GM12865 (cell line): ENCODE measurements around the gene PSME1.

Experiments used
- DNase-seq: peaks from one replicate; pipeline ENCODE4 v3.0.0; 2010; ENCODE audit warnings: low read depth
- H3K4me3 ChIP-seq: 2 replicates; pipeline ENCODE4 v1.5.1; 2011; ENCODE audit warnings: mild to moderate bottlenecking, low read depth, low read length, control low read depth
- CTCF ChIP-seq: IDR thresholded peaks from 2 replicates; pipeline ENCODE4 v1.5.1; 2011; ENCODE audit warnings: low read length, control low read depth, low read depth, inconsistent platforms; ENCODE audit not compliant: insufficient read depth; ENCODE audit errors: missing control alignments

The PSME1 gene

DNA sequence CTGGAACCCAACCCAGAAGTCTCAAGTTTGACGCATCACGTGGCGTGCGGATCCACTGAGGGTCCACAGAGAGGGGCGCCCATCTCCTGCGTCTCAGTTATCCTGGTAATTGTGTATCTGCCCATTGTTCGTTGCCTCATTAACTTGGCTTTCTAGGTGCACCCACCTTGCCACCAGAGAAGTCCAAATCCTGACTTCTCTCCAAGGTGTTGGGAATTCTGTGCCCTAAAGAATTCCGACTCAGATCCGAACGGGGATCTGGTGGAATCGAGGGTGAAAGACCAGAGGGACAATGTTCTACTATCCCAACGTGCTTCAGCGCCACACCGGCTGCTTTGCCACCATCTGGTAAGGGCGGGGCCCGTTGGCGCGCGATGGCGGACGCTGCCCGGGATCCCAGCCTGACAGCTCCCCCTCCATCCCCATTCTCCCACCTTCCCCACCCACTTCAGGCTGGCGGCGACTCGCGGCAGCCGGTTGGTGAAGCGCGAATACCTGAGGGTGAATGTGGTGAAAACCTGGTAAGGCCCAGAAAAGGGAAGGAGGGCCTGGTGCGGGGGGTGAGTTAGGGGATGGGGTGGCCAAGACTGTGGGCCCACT is 36.4 kb downstream of the PSME1 start:
- peak overlapping the region; percentile 48 for H3K4me3 ChIP-seq
- DNase-seq = no peak

GRCh38 chr14:24172871-24173281 is 36.9 kb downstream of the PSME1 start:
- H3K4me3 ChIP-seq = peak overlapping the region; percentile 48
- no peak for DNase-seq
- TF ChIP-seq CTCF = no peak

More for the DNA sequence above, 36.4 kb downstream of the PSME1 start:
- TF ChIP-seq CTCF = no peak

GRCh38 chr14:24176599-24176998 is 40.6 kb downstream of the PSME1 start:
- DNase-seq = no peak
- no peak for TF ChIP-seq CTCF
- H3K4me3 ChIP-seq = no peak overlapping the region

DNA sequence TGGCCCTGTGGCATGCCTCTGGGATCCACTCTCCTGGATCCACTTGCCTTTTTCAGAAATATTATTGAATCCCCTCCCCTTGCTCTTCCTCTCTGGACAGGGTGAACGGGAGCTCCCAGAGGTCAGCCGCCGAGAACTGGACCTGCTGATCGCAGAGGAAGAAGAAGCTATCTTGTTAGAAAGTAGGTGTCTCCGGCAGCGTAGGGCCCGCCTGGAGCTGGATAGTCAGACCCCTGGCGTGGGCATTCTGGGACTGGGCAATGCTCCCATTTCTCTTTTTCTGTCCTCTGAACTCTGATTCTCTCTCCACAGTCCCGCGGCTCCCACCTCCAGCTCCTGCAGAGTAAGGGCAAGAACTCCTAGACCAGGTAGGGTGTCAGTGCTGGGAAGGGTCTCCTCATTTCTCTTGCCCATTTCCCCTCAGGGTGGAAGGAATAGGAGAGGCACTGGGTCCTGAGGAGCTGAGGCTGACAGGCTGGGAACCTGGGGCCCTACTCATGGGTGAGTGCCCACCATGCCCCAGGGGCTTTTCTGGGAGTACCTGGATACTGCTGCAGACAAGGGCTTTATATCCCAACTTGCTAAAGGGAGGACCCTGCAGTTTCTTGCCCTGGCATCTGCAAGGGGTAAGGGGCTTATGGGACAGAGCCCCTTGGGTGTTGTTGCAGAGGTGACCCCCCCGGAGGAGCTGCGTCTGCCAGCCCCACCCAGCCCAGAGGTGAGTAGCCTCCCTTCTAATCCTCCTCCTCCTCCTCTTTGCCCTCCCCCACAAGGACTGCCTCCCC is 41.2 kb downstream of the PSME1 start:
- no peak for TF ChIP-seq CTCF
- no peak overlapping the region for H3K4me3 ChIP-seq
- DNase-seq = no peak

- DNase-seq = no peak
- H3K4me3 ChIP-seq = no peak overlapping the region
- TF ChIP-seq CTCF = no peak
Measured at GRCh38 chr14:24177891-24178290, 41.9 kb downstream of the PSME1 start.

DNA sequence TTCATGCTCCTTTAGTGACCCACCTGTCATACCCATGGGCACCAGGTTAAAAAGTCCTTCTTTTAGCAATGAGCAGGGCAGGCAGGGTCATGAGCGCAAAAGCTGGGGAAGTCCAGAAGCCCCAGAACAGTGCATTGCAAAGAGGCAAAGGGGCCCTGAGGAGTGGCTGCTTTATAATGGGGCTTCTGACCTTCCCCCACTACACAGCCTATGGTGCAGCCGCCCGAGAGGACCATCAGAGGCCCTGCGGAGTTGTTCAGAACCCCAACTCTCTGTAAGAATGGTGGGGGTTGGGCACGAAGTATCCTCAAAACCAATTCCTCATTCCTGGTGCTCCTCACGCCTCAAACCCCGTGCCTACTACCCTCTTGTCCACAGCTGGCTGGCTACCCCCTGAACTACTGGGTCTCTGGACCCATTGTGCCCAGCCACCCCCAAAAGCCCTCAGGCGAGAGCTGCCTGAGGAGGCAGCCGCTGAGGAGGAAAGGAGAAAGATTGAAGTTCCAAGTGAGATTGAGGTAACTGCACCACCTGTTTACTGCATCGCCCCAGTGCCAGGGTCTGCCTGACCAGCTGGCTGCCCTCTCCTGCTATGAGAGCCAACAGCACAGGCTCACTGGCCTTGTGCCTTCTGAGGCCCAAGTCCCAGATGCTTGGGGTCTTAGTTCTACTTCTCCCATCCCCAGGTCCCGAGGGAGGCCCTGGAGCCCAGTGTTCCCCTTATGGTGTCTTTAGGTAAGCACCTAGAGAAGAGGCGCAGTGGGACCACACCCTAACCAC is 42.6 kb downstream of the PSME1 start:
- DNase-seq = no peak
- TF ChIP-seq CTCF = no peak
- no peak overlapping the region for H3K4me3 ChIP-seq
